B cell (primary cell): ENCODE results near the gene RAB30. TPM values are rescaled to one million over a fixed set of nuclear protein-coding genes. Genes with fewer than 3 reads are reported as not detected.

Experiments
- ATAC-seq: fragments of 200-7000 bp; cut with Tn5 transposase; one replicate; pipeline ENCODE4 v1.10.0; 2021; ENCODE audit warnings: low read depth, mild to moderate bottlenecking, moderate number of reproducible peaks, moderate library complexity
- CTCF ChIA-PET: fragments of 350-600 bp; sonication (Branson Sonifier 250); formaldehyde crosslinking; loops from one replicate; lab custom pipeline; 2021; ENCODE audit warnings: antibody characterized with exemption, inconsistent platforms; lab: Charles Lee
- POLR2A ChIA-PET: fragments of 350-600 bp; sonication (Branson Sonifier 250); formaldehyde crosslinking; loops from one replicate; lab custom pipeline; 2021; ENCODE audit warnings: antibody characterized with exemption; lab: Charles Lee
- DNase-seq: peaks from one replicate; pipeline ENCODE4 v3.0.0; 2013
- H2AFZ ChIP-seq: 2 replicates; pipeline ENCODE4 v1.6.1; 2012; ENCODE audit warnings: mild to moderate bottlenecking, low read depth, low read length; ENCODE audit not compliant: insufficient read depth, poor library complexity, severe bottlenecking
- H3K27ac ChIP-seq, 2 donors: 1 replicate in 1 of 2; 2 replicates in 1 of 2; pipeline ENCODE4 v1.5.1; 2012 to 2013; ENCODE audit warnings: low read length in 2 of 2, mild to moderate bottlenecking in 2 of 2, moderate library complexity in 1 of 2
- H3K27me3 ChIP-seq, 4 experiments: fragments of 200-600 bp in 1 of 4; sonication (generic) in 1 of 4; replicated peaks in 1 of 4; 1 replicate in 2 of 4; 2 replicates in 2 of 4; pipeline versions ENCODE4 v1.6.1 to v1.7.0; 2013 to 2016; ENCODE audit warnings: low read length in 3 of 4, mild to moderate bottlenecking in 2 of 4, mixed read lengths in 1 of 4, moderate library complexity in 1 of 4; ENCODE audit not compliant: insufficient read depth in 4 of 4, control insufficient read depth in 3 of 4; ENCODE audit errors: control extremely low read depth in 1 of 4
- H3K36me3 ChIP-seq, 2 experiments: replicated peaks in 1 of 2; 1 replicate in 1 of 2; 2 replicates in 1 of 2; pipeline versions ENCODE4 v1.6.1 to v1.7.1; 2013; ENCODE audit warnings: low read length in 1 of 2; ENCODE audit not compliant: insufficient read depth in 2 of 2, control insufficient read depth in 1 of 2; ENCODE audit errors: control extremely low read depth in 1 of 2, extremely low read depth in 1 of 2
- H3K4me1 ChIP-seq, 2 donors: fragments of 200-600 bp in 1 of 2; sonication (generic) in 1 of 2; 1 replicate in 1 of 2; 2 replicates in 1 of 2; pipeline versions ENCODE4 v1.5.1 to v1.6.1; 2013 to 2017; ENCODE audit warnings: low read length in 2 of 2; ENCODE audit not compliant: control insufficient read depth in 2 of 2, insufficient read depth in 2 of 2
- H3K4me2 ChIP-seq: replicated peaks from 2 replicates; pipeline ENCODE3; 2012; ENCODE audit warnings: mild to moderate bottlenecking, low read depth, low read length; ENCODE audit not compliant: poor library complexity, severe bottlenecking
- H3K4me3 ChIP-seq, 5 experiments: fragments of 200-600 bp in 1 of 5; sonication (generic) in 1 of 5; 1 replicate in 3 of 5; 2 replicates in 2 of 5; pipeline versions ENCODE4 v1.5.1 to v1.7.0; 2011 to 2016; ENCODE audit warnings: low read length in 4 of 5, mild to moderate bottlenecking in 4 of 5, low read depth in 2 of 5, control low read depth in 1 of 5, moderate library complexity in 1 of 5; ENCODE audit not compliant: insufficient read depth in 1 of 5; ENCODE audit errors: control extremely low read depth in 1 of 5, extremely low read depth in 1 of 5
- H3K79me2 ChIP-seq: fragments of 200-600 bp; sonication (generic); one replicate; pipeline ENCODE4 v1.6.0; 2016; ENCODE audit warnings: low read length; ENCODE audit not compliant: control insufficient read depth, insufficient read depth
- H3K9ac ChIP-seq: fragments of 200-600 bp; sonication (generic); 2 replicates; pipeline ENCODE4 v1.6.1; 2017; ENCODE audit warnings: mild to moderate bottlenecking, low read length, moderate library complexity
- H3K9me3 ChIP-seq, 3 donors: one replicate each; pipeline versions ENCODE4 v1.6.1 to v1.7.1; 2013; ENCODE audit warnings: low read length in 2 of 3; ENCODE audit not compliant: control insufficient read depth in 2 of 3, insufficient read depth in 1 of 3; ENCODE audit errors: control extremely low read depth in 1 of 3
- H4K20me1 ChIP-seq: 2 replicates; pipeline ENCODE4 v1.6.0; 2012; ENCODE audit warnings: mild to moderate bottlenecking, low read length; ENCODE audit not compliant: insufficient read depth, control insufficient read depth, poor library complexity, severe bottlenecking
- H3K27ac Mint-ChIP-seq: one replicate; pipeline ENCODE4 v1.8.0; 2021; ENCODE audit warnings: mixed read lengths
- H3K27me3 Mint-ChIP-seq: one replicate; pipeline ENCODE4 v1.8.0; 2021; ENCODE audit warnings: mixed read lengths
- H3K4me1 Mint-ChIP-seq: one replicate; pipeline ENCODE4 v1.8.0; 2021; ENCODE audit warnings: mixed read lengths
- H3K4me3 Mint-ChIP-seq: one replicate; pipeline ENCODE4 v1.8.0; 2021; ENCODE audit warnings: mixed read lengths
- H3K9me3 Mint-ChIP-seq: one replicate; pipeline ENCODE4 v1.8.0; 2022; ENCODE audit warnings: mixed read lengths; ENCODE audit not compliant: insufficient read depth
- EZH2 ChIP-seq: IDR thresholded peaks from 2 replicates; pipeline ENCODE4 v1.6.1; 2012; ENCODE audit warnings: borderline replicate concordance, low read depth, mild to moderate bottlenecking, moderate library complexity, low read length; ENCODE audit not compliant: insufficient read depth, poor library complexity, severe bottlenecking
- WGBS: methylation state at CpG from one replicate; pipeline ENCODE4 v1.1.5; 2013; ENCODE audit warnings: missing lambda C conversion rate; ENCODE audit not compliant: insufficient coverage; 5-methylcytosine and 5-hydroxymethylcytosine counted together
- intact Hi-C: fragments of 100-400 bp; cut with micrococcal nuclease; formaldehyde crosslinking; loops from one replicate; pipeline ENCODE4 v1.10.0; 2022
- polyA plus RNA-seq: library from polyadenylated mRNA; depleted of rRNA; stranded (reverse); fragments of >200 nt; gene quantifications from 2 replicates; pipeline ENCODE4 v1.2.3, GENCODE V29; 2012
- total RNA-seq, 2 donors: library from RNA; stranded (reverse); fragments of 120-200 nt in 1 of 2; gene quantifications; 1 replicate in 1 of 2; 2 replicates in 1 of 2; pipeline versions ENCODE4 v1.2.3 to v1.2.4, GENCODE V29; 2013 to 2022
- TF ChIP-seq, protein P1 (sequence below): fragments of 200-600 bp; IDR thresholded peaks from one replicate; pipeline ENCODE4 v1.8.0; 2022; ENCODE audit warnings: antibody characterized with exemption, mild to moderate bottlenecking

Gene RAB30
- total and polyA plus RNA-seq, 2 donors (not counting 1 experiment from before 2014, with no cell fraction given): 26.6 to 214 TPM

DNA sequence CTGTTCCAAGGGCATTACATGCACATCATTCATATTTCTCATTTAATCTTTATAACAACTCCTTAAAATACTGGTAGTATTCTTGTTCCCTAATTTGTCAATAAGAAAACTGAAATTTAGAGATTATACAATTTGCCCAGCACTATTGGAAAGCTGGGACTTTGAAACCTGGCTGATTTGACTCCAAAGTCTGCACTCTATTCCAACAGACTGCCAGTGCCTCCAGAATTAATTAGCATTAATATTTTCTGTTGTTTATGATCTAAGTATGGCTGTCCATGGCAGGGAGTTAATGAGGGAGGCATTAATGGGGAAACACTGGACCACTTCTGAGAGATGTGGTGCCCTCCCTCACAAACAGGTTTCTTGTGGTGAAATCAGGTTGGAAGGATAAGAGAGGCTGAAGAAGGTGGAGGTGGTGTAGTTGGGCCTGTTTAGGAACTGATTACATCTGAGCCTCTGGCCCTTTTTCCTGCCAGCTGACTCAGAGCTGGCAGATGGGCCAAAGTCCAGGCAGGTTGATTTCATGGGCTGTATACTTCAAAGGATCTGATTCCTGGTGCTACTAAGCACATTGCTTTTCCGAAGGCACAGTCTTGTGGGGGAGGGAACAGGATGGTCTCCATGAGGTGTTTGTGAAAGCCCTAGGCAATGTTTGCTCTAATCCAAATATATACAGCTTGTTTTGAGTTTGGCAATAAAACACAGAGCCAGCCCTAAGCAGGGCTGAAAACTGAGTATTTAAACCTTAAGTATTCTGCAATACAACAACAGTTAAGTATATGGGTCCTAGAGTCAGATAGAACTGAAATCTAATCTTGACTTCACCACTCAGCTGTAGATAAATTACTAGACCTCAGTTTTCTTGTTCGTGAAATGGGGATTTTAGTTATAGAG lies 21.0 kb upstream of the RAB30 start:
- no peaks in the 10 kb centered on the region for H3K9me3 ChIP-seq
- Mint-ChIP-seq H3K27ac (peak overlapping the region; percentile 46), H3K4me1 (peaks cover 13% of the 10 kb centered on the region), H3K9me3 (no peaks in the 10 kb centered on the region), H3K4me3 (no peak overlapping the region), H3K27me3 (no peaks in the 10 kb centered on the region)
- no CpG with 5 or more reads among the region's 2 CpGs for WGBS
- ATAC-seq (no peak), DNase-seq (no peak)
- H3K4me1 ChIP-seq: no peaks in the 10 kb centered on the region
- intact Hi-C loops: no loop called here
- no peaks in the 10 kb centered on the region for H3K36me3 ChIP-seq
- no peak overlapping the region for H3K4me3 ChIP-seq
- H3K9ac ChIP-seq: no peak overlapping the region
- H3K27me3 ChIP-seq: no peaks in the 10 kb centered on the region
- ChIA-PET CTCF (interaction anchor here (0.6 kb wide), 1 partner anchor 172 kb away, joined by 4 read pairs; no protein-coding TSS in a partner anchor), POLR2A (no interaction called here)
- no peak overlapping the region for H3K4me2 ChIP-seq
- H2AFZ ChIP-seq: no peak overlapping the region
- H3K79me2 ChIP-seq: peaks cover 6% of the 10 kb centered on the region
- H3K27ac ChIP-seq: no peak overlapping the region
- TF ChIP-seq, protein P1, sequence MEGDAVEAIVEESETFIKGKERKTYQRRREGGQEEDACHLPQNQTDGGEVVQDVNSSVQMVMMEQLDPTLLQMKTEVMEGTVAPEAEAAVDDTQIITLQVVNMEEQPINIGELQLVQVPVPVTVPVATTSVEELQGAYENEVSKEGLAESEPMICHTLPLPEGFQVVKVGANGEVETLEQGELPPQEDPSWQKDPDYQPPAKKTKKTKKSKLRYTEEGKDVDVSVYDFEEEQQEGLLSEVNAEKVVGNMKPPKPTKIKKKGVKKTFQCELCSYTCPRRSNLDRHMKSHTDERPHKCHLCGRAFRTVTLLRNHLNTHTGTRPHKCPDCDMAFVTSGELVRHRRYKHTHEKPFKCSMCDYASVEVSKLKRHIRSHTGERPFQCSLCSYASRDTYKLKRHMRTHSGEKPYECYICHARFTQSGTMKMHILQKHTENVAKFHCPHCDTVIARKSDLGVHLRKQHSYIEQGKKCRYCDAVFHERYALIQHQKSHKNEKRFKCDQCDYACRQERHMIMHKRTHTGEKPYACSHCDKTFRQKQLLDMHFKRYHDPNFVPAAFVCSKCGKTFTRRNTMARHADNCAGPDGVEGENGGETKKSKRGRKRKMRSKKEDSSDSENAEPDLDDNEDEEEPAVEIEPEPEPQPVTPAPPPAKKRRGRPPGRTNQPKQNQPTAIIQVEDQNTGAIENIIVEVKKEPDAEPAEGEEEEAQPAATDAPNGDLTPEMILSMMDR: no peak
- no peak for TF ChIP-seq EZH2
- H4K20me1 ChIP-seq: no peaks in the 10 kb centered on the region

DNA sequence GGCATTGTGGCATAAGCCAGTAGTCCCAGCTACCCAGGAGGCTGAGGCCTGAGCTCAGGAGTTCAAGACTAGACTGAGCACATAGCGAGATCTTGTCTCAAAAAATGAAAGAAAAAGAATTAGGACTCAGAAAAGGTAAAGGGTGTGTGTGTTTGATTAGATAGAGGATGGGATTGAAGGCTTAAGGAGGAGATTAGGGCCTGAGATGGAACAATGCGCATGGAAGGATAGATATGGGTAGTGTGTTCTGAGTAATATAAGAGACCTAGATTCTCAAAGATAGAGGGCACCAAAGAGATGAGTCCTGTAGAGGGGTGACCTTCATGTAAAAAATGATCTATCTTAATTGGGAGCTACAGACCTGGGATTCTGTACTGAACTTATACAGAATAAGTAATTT lies 17.3 kb upstream of the RAB30 start:
- ChIA-PET POLR2A (interaction anchor here (0.6 to 0.7 kb wide), 2 partner anchors 35 to 161 kb away, joined by 3 to 5 read pairs; no protein-coding TSS in a partner anchor), CTCF (interaction anchor here (1.2 to 3.8 kb wide), 3 partner anchors 16 to 182 kb away, joined by 3 to 17 read pairs (median 4); no protein-coding TSS in a partner anchor)
- DNase-seq (no peak), ATAC-seq (no peak)
- H3K9me3 ChIP-seq: no peaks in the 10 kb centered on the region
- H3K9ac ChIP-seq: no peak overlapping the region
- TF ChIP-seq EZH2: no peak
- TF ChIP-seq, protein P1: no peak
- intact Hi-C loops: no loop called here
- Mint-ChIP-seq H3K27ac (peak overlapping the region; percentile 66), H3K27me3 (no peaks in the 10 kb centered on the region), H3K4me1 (peaks cover 12% of the 10 kb centered on the region), H3K9me3 (no peaks in the 10 kb centered on the region), H3K4me3 (no peak overlapping the region)
- WGBS: 100% methylated on average over 2 of the region's 2 CpGs
- no peak overlapping the region for H3K4me3 ChIP-seq
- no peaks in the 10 kb centered on the region for H3K36me3 ChIP-seq
- H4K20me1 ChIP-seq: no peaks in the 10 kb centered on the region
- H3K27me3 ChIP-seq: no peaks in the 10 kb centered on the region
- H3K4me2 ChIP-seq: no peak overlapping the region
- H2AFZ ChIP-seq: no peak overlapping the region
- no peaks in the 10 kb centered on the region for H3K4me1 ChIP-seq
- H3K27ac ChIP-seq: peak overlapping the region in 1 of 2 donors; percentile 29
- H3K79me2 ChIP-seq: peaks cover 6% of the 10 kb centered on the region
